Stromal cell of bone marrow (primary cell): ENCODE measurements around the gene SLC22A17.
A peak's percentile ranks its signal among the peaks of the same experiment; 100 is the strongest.
"Not testable (repeated sequence)": the region's sequence is repeated elsewhere in the genome, so short reads cannot be mapped to it uniquely, and the experiment has no call there.

Source experiments
- DNase-seq: peaks from one replicate; pipeline ENCODE4 v3.0.0-alpha.2; 2012; ENCODE audit warnings: low read depth

Gene SLC22A17

DNA sequence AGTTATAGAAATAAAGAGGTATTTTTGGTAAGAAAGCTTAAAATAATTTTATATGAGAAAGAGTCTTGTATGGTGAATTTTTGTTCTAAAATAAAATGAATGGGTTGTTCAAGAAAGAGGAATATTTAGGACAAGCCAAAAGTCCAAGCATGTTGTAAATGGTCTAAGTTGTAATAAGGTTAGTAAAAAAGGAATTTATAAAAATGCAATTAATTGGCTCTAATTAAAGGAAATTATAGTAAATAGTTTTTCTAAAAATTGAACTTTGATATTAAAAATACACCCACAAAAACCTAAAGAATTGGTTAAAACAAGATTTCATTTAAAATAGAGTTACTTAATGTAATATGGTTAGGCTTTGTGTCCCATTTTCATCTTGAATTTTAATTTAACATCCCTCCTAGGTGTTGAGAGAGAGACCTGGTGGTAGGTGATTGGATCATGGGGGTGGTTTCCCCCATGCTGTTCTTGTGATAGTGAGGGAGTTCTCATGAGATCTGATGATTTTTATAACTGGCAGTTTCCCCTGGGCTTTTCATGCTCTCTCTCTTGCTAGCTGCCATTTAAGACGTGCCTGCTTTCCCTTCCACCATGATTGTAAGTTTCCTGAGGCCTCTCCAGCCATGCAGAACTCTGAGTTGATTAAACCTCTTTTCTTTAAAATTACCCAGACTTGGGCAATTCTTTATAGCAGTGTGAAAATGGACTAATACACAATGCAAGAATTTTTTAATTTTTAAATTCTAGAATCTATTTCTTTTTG, 13.0 kb downstream of the SLC22A17 start:
- no peak for DNase-seq

DNA sequence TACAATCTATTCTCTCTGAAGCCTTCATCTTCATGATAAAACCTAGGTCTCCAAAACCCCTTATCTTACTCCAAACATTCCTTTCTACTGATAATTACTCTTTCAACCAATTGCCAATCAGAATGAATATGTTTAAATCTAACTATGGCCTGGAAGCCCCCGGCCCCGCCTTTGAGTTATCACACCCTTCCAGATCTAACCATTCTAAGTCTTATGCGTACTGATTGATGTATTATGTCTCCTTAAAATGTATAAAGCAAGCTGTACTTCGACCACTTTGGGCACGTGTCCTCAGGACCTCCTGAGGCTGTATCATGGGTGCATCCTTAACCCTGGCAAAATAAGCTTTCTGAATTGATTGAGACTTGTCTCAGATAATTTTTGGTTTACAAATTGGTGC, 17.1 kb downstream of the SLC22A17 start:
- DNase-seq: no peak

DNA sequence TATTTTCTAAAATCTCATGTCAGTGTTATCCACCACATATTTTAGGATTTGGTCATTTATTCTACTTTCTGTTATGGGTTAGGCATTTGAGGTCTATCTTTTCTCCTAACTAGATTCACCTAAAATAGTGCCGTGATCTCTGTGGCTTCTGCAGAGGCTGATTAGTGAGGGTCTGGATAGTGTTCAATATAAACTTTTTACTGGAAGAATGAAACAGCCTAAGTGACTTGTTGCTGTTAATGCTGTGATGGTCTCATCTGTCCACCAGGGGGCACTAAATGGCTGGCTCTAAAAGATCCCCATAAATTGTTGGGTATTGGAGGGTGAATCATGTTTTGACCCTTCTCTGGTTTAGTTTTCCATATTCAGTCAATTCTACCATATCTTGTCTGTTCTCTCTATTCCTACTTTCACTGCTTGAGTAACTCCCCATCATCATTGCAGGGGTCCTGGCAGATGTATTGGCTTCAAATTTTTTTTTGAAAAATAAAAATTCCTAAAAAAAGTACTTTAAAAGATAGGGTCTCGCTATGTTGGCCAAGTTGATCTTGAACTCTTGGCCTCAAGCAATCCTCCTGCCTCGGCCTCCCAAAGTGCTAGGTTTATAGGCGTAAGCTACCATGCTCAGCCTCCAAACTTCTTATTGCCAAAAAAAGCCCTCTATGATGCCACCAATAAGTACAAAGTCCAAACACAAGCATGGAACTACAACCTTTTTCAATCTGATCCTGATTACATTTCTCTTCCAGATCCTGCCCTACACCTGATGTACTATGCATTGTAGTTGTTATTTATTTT, 24.5 kb downstream of the SLC22A17 start:
- peak; percentile 64 for DNase-seq

DNA sequence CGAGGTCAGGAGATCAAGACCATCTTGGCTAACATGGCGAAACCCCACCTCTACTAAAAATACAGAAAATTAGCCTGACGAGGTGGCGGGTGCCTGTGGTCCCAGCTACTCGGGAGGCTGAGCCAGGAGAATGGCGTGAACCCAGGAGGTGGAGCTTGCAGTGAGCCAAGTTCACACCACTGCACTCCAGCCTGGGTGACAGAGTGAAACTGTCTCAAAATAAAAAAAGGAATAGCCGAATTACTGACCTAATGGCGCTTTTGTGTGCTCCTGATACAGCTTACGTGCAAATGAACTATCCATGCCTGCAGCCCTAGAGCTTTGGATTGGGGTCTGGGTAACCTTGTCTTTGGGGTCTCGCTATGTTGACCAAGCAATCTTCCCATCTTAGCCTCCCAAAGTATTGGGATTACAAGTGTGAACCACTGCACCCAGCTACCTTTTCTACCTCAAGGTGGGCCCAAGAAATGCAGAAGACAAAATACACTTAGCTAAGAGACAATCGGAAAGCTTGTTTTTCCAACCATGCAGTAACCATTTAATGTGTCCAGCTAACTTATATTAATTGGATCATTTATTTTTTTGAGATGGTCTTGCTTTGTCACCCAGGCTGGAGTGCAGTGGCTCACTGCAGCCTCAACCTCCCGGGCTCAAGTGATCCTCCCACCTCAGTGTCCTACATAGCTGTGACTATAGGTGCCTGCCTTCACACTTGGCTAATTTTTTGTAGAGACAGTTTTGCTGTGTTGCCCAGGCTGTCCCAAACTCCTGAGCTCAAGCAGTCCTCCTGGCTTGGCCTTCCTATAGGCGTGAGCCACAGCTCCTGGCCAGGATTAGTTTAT, 26.0 kb downstream of the SLC22A17 start:
- DNase-seq: no peak

DNA sequence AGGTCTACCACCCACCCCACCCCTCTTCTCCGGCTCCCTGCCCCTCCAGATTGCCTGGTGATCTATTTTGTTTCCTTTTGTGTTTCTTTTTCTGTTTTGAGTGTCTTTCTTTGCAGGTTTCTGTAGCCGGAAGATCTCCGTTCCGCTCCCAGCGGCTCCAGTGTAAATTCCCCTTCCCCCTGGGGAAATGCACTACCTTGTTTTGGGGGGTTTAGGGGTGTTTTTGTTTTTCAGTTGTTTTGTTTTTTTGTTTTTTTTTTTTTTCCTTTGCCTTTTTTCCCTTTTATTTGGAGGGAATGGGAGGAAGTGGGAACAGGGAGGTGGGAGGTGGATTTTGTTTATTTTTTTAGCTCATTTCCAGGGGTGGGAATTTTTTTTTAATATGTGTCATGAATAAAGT, 26.9 kb downstream of the SLC22A17 start:
- not testable (repeated sequence) for DNase-seq

DNA sequence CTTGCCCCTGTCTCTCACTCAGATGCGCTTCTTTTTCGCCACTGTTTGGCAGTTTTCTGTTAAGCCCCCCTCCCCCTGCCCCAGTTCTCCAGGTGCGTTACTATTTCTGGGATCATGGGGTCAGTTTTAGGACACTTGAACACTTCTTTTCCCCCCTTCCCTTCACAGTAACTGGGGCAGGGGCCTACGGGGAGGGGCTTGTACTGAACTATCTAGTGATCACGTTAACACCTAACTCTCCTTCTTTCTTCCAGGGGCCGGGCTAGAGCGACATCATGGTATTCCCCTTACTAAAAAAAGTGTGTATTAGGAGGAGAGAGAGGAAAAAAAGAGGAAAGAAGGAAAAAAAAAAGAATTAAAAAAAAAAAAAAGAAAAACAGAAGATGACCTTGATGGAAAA, 27.7 kb downstream of the SLC22A17 start:
- no peak for DNase-seq

DNA sequence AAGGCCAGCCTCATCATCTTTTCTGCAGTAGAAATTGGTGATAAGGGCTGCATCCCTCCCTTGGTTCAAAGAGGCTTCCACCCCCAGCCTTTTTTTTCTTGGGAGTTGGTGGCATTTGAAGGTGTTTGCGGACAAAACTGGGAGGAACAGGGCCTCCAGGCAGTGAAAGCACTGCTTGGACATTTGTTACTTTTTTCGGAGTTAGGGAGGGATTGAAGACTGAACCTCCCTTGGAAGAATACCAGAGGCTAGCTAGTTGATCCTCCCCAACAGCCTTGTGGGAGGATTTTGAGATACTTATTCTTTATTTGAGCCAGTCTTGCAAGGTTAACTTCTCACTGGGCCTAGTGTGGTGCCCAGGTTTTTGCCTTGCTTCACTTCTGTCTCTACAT, 28.2 kb downstream of the SLC22A17 start:
- DNase-seq: no peak

DNA sequence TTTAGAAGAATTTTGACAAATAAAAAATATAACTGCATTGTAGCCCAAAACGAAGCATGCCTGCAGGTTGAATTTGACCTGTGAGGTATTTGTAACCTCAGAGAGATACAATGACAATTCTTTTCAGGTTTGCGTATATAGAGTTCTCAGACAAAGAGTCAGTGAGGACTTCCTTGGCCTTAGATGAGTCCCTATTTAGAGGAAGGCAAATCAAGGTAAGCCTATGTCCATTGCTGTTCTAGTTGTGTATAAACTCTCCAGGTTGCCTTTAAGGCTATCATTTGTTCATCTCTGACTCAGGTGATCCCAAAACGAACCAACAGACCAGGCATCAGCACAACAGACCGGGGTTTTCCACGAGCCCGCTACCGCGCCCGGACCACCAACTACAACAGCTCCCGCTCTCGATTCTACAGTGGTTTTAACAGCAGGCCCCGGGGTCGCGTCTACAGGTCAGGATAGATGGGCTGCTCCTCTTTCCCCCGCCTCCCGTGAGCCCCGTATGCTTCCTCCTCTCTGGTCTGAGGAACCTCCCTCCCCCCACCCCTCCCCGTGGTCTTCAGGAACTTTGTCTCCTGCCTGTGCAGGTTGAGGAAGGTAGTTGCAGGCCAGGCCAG, 28.7 kb downstream of the SLC22A17 start:
- DNase-seq: no peak

DNA sequence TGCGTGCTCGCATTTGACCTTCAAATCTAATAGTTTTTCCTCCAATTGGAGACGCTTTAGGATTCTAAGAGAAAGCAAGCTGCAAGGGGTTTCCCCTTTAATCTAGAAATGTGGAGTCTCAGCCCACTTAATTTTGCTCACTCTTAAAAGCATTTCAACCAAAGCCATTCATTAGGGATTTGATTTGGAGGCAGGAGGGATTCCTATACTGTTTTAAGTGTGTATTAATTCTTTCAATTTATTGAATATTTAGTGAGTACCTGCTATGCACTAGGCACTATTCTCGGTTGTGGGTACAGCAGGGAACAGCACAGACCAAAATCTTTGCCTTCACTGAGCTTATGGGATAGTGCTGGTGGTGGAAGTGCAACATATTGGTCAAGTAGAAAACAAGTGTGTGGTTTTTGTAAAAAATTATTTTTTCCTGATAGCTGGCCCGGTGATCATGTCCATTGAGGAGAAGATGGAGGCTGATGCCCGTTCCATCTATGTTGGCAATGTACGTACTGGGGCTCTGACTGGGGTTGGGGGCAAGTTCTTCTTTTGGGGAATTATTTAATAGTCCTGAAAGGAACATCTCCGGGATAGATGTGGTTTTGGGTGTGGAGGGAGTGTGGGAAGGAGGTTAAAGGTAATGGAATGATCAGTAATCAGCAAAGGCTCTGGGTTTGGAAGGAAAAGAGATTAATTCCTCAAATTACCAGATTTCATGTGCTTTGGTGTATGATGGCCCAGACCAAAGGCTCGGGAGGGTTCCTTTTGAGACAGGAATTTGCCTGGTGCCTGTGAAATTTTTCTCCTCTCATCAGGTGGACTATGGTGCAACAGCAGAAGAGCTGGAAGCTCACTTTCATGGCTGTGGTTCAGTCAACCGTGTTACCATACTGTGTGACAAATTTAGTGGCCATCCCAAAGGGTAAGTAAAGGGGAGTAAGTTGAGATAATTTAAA, 29.8 kb downstream of the SLC22A17 start:
- DNase-seq: no peak

DNA sequence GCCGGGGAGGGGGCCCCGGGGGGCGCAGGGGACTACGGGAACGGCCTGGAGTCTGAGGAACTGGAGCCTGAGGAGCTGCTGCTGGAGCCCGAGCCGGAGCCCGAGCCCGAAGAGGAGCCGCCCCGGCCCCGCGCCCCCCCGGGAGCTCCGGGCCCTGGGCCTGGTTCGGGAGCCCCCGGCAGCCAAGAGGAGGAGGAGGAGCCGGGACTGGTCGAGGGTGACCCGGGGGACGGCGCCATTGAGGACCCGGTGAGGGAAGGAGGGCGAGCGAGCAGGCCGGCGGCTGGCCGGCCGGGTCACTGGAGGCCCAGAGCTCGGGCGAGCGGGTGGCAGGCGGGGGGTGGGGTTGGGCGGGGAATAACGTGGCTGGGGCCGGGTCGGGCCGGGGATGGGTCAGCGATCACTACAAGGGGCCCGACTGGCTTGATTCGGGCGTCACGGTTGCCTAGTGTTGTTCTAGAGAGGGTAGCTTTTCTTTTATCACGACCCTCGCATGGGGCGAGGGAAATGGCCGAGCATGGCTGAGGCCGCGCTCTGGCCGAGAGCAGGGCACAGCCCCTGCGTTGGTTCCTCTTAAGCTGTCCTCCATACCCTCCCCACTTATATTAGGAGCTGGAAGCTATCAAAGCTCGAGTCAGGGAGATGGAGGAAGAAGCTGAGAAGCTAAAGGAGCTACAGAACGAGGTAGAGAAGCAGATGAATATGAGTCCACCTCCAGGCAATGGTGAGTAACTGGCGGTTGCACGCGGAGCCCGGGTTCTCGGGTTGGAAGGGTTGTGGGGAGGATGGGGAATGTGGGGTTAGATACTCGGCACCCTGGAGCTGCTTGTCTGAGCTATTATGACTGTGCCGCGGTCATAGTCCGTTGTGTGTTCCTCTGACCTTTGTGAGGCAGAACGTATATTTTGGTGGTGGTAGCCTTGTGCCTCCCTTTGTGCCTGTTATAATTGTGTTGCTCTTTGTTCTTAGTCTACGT, 30.8 kb downstream of the SLC22A17 start:
- peak; percentile 38 for DNase-seq

DNA sequence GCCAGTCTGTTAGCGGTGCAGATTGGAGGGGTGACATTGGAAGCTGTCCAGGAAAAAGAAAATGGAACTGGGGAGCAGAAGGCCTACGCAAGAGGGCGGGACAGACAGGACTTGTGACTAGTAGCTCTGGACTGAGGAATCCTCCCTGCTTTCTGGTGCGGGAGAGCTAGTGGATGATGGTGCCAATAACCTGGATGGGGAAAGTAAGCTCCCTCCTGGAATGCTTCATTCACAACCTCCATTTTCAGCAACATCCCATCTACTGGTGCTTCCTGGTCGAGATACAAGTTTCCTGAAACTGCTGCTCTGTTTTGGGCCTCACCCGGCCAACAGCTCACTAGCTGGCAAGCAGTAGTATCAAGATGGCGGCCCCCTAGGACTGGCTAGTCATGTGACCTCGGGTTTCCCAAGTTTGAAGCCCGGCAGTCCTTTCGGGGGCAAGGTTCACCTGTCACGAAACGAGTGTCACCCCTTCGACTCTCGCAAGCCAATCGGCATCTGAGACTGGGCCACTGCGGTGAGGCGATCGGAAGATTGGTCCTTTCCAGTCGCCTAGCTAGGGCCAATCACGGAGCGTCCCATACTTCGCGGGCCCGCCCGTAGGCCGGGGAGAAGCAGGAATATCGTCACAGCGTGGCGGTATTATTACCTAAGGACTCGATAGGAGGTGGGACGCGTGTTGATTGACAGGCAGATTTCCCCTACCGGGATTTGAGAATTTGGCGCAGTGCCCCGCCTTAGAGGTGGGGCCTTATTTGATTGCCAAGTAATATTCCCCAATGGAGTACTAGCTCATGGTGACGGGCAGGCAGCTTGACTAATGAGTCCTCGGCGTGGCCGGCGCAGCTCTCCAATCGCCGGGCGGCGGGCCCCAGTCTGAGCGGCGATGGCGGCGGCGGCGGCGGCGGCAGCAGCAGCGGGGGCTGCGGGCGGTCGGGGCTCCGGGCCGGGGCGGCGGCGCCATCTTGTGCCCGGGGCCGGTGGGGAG, 31.8 kb downstream of the SLC22A17 start, which contains the start of gene PABPN1:
TSS of gene PABPN1 (plus strand) at position 874 of the 988 bp plus-strand sequence. CDS start at position 887, 13 bp downstream.
- DNase-seq: peak; percentile 99

DNA sequence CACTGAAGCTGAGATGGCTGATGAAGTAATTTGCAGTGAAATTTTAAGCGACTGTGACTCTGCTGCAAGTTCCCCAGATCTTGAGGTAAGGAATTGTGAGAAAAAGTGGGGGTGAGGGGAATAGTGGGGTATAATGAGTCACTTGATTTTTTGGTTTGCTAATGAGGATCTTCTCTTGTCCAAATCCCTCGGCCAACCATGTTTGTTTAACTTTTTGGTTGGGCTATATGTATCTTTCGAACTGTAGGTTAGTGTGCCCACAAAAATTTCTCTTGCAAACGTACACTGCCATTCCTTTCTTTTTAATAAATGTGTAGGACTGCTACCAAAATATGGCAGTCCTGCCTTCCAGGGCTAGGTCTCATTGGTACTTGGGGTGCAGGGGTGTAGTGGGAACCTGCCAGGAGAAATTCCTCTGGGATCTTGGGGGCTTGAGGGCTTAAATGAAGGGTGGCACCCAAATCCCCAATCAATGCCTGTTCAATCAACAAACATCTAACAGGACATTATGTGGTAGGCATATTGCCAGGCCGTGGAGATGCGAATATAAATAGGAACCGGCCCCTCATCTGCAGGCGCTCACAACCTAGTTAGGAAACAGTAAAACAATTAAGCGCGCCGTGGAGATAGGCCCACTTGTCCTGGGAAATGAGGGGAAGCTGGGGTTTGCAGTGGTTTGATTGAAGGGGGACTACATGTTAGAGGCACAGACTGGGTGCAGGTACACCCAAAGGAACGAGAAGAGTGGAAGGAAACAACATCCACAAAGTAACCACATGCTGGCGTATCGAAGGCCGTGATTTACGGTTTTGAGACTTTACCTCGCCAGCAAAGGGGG, 32.7 kb downstream of the SLC22A17 start:
- DNase-seq: no peak

DNA sequence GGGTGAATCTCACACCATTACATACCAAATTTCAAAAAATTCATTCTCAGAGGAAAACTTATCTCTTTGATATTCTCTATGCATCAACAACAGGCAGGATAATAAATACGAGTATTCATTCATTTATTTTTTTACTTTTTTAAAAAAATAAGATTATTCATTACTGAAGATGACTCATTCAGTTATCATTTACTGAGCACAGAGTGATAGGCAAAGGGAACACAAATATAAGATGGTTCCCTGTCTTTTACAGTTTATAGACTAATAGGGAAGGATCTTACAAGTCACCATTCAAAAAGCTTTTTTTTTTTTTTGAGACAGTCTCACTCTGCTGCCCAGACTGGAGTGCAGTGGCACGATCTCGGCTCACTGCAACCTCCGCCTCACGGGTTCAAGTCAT, 36.4 kb downstream of the SLC22A17 start:
- no peak for DNase-seq

DNA sequence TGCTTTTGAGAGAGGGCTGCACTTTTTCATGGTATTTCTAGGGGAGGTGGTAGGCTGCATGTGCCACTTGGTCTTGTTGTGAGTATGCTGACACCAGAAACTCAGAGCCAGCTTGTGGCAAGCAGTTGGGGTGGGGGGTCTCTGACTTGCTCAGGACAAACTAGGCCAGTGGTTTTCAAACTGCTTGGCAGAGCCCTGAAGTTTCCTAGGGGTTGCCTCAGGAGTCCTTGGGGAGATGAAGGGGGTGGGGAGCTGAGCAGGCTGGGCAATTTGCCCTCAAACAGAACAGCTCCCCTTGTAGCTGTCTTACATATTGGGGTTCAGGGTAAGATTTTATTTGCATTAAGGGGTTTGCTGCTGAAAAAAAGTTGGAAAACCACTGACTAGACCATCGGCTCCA, 42.1 kb downstream of the SLC22A17 start:
- no peak for DNase-seq

DNA sequence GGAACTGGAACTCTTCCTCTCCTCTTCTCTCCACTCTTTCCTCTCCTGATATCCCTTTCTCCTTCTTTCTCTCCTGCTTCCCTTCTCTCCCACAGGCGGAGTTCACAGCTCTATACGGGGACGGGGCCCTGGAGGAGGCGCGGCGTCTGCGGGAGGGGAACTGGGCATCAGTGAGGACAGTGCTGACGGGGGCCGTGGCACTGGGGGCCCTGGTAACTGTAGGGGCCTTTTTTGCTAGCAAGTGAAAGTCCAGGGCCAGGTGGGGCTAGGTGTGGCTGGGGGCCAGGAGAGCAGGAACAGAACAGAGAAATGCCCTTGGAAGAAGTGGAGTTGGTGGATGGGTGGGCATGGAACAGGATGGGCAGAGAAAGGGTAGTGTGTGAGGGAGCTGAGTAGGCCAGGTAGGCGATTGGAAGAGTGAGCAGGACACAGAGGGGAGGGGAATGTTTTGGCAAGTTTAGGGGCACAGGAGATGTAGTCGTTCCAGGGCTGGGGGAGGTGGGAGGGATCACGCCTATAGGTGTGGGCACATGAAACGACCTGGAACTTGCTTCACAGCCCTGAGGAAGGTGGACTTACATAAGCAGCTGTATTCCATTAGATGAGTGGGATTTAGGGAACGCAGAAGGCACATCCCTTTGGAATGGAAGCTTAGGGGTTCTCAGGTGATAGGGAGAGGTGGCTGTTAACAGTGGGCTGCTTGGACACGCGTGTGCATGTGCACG, 43.8 kb downstream of the SLC22A17 start:
- DNase-seq: no peak
